Ovary (tissue), 3 donors: ENCODE measurements around the gene MAP3K1.

Source experiments
- CTCF ChIP-seq, 3 donors: fragments of 450-650 bp in 2 of 3; fragments of 200-600 bp in 1 of 3; IDR thresholded peaks; one replicate each; pipeline versions ENCODE4 v1.5.1 to v1.8.0; 2016 to 2022; ENCODE audit warnings: antibody characterized with exemption in 3 of 3, mild to moderate bottlenecking in 1 of 3
- POLR2A ChIP-seq: fragments of 450-650 bp; IDR thresholded peaks from one replicate; pipeline ENCODE4 v1.6.1; 2017; ENCODE audit warnings: antibody characterized with exemption, mild to moderate bottlenecking, moderate library complexity
- donor health status: DM: no; HTN: no; CAD: no.

DNA sequence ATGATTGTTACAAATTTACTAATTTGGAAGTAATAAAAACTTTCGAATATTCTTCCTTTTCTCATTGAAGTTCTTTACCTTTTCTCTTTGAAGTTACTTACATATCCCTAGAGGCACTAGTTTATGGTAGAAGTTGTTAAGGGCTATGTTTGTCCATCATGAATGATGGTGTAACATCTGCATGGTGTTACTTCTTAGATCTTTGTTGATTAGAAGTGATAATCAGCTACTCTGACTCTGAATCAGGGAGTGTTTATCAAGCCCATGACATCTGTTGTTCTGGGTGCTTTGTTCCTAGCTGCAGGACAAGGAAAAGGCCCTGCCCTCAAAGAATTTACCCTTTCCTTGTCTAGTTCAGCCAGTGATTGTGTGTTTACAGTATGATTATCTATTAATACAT, 32.9 kb downstream of the MAP3K1 start:
- TF ChIP-seq CTCF (IDR thresholded peaks at IDR 0.05) (no peak), POLR2A (no peak)
